ENCODE measurements around the gene RNF182.

RNF182 gene

DNA sequence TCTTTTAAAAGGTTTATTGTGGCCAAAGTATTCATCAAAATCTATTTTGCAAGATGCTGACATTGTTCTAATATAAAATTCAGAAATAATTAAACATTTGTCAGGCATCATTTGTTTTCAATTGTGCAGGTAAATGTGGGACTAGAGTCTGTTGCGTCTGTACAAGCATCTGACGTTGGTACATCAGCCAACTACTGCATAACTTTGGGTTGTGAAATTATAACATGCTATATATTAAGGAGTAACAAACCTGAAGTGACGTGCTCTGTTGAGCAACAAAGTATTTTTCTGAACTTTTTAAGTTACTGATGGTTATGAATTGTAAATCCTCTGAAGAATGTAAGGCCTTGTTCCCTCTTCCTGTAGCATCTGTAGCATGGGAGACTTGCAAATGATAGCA lies 66.0 kb downstream of the RNF182 start:
- H3K4me3 ChIP-seq (ENCODE audit: low read length): no peak overlapping the region
- no peaks in the 10 kb centered on the region for H3K27me3 ChIP-seq (ENCODE audit: insufficient read depth, low read length)
- no peaks in the 10 kb centered on the region for H3K36me3 ChIP-seq (ENCODE audit: insufficient read depth, low read depth, low read length)
- H3K9ac ChIP-seq (ENCODE audit: low read depth, low read length): no peak overlapping the region
- no peaks in the 10 kb centered on the region for H3K9me3 ChIP-seq (ENCODE audit: insufficient read depth, low read depth, low read length)
- H3K4me1 ChIP-seq (ENCODE audit: insufficient read depth, low read length): peaks cover 3% of the 10 kb centered on the region; the same call in 1 of the 2 replicates
- H3K27ac ChIP-seq (ENCODE audit: low read length): no peak overlapping the region

GRCh38 chr6:13991393-13991792 lies 66.6 kb downstream of the RNF182 start:
- Histone ChIP-seq H3K9ac (ENCODE audit: low read depth, low read length) (no peak overlapping the region), H3K36me3 (ENCODE audit: insufficient read depth, low read depth, low read length) (no peaks in the 10 kb centered on the region), H3K4me1 (ENCODE audit: insufficient read depth, low read length) (peaks cover 3% of the 10 kb centered on the region; the same call in 1 of the 2 replicates), H3K4me3 (ENCODE audit: low read length) (no peak overlapping the region), H3K27me3 (ENCODE audit: insufficient read depth, low read length) (no peaks in the 10 kb centered on the region), H3K9me3 (ENCODE audit: insufficient read depth, low read depth, low read length) (no peaks in the 10 kb centered on the region), H3K27ac (ENCODE audit: low read length) (no peak overlapping the region)

- no peaks in the 10 kb centered on the region for H3K9me3 ChIP-seq (ENCODE audit: insufficient read depth, low read depth, low read length)
- peaks cover 3% of the 10 kb centered on the region; the same call in 1 of the 2 replicates for H3K4me1 ChIP-seq (ENCODE audit: insufficient read depth, low read length)
- H3K27me3 ChIP-seq (ENCODE audit: insufficient read depth, low read length): no peaks in the 10 kb centered on the region
- no peak overlapping the region for H3K4me3 ChIP-seq (ENCODE audit: low read length)
- H3K27ac ChIP-seq (ENCODE audit: low read length): no peak overlapping the region
- H3K9ac ChIP-seq (ENCODE audit: low read depth, low read length): no peak overlapping the region
- H3K36me3 ChIP-seq (ENCODE audit: insufficient read depth, low read depth, low read length): no peaks in the 10 kb centered on the region
Observed at GRCh38 chr6:13992417-13993055, 67.8 kb downstream of the RNF182 start.

DNA sequence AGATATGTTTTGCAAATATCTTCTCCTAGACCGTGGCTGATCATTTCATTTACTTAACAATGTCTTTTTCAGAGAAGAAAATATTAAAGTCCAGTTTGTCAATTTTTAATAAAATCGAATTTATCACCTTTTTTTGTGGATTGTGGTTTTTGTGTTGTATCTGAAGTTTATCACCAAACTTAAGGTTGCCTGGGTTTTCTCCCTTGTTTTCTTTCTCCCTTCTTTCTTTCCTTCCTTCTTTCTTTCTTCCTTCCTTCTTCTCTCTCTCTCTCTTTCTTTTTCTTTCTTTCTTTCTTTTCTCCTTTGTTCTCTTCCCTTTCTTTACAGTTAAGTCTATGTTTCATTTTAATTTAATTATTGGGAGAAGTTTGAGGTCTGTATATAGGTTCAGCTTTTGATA lies 68.7 kb downstream of the RNF182 start:
- no peak overlapping the region for H3K27ac ChIP-seq (ENCODE audit: low read length)
- no peak overlapping the region for H3K4me3 ChIP-seq (ENCODE audit: low read length)
- H3K36me3 ChIP-seq (ENCODE audit: insufficient read depth, low read depth, low read length): no peaks in the 10 kb centered on the region
- H3K9me3 ChIP-seq (ENCODE audit: insufficient read depth, low read depth, low read length): no peaks in the 10 kb centered on the region
- H3K9ac ChIP-seq (ENCODE audit: low read depth, low read length): no peak overlapping the region
- H3K27me3 ChIP-seq (ENCODE audit: insufficient read depth, low read length): no peaks in the 10 kb centered on the region
- H3K4me1 ChIP-seq (ENCODE audit: insufficient read depth, low read length): peaks cover 3% of the 10 kb centered on the region; the same call in 1 of the 2 replicates

GRCh38 chr6:13998356-13998755 lies 73.6 kb downstream of the RNF182 start:
- H3K9me3 ChIP-seq (ENCODE audit: insufficient read depth, low read depth, low read length): no peaks in the 10 kb centered on the region
- no peaks in the 10 kb centered on the region for H3K36me3 ChIP-seq (ENCODE audit: insufficient read depth, low read depth, low read length)
- H3K27ac ChIP-seq (ENCODE audit: low read length): no peak overlapping the region
- H3K9ac ChIP-seq (ENCODE audit: low read depth, low read length): no peak overlapping the region
- H3K4me3 ChIP-seq (ENCODE audit: low read length): no peak overlapping the region
- no peaks in the 10 kb centered on the region for H3K27me3 ChIP-seq (ENCODE audit: insufficient read depth, low read length)
- no peaks in the 10 kb centered on the region; the same call in none of the 2 replicates for H3K4me1 ChIP-seq (ENCODE audit: insufficient read depth, low read length)

GRCh38 chr6:14000901-14001300 lies 76.1 kb downstream of the RNF182 start:
- Histone ChIP-seq H3K27ac (ENCODE audit: low read length) (no peak overlapping the region), H3K9me3 (ENCODE audit: insufficient read depth, low read depth, low read length) (no peaks in the 10 kb centered on the region), H3K4me3 (ENCODE audit: low read length) (no peak overlapping the region), H3K9ac (ENCODE audit: low read depth, low read length) (no peak overlapping the region), H3K27me3 (ENCODE audit: insufficient read depth, low read length) (no peaks in the 10 kb centered on the region), H3K36me3 (ENCODE audit: insufficient read depth, low read depth, low read length) (no peaks in the 10 kb centered on the region), H3K4me1 (ENCODE audit: insufficient read depth, low read length) (peaks cover 12% of the 10 kb centered on the region; the same call in 1 of the 2 replicates)

DNA sequence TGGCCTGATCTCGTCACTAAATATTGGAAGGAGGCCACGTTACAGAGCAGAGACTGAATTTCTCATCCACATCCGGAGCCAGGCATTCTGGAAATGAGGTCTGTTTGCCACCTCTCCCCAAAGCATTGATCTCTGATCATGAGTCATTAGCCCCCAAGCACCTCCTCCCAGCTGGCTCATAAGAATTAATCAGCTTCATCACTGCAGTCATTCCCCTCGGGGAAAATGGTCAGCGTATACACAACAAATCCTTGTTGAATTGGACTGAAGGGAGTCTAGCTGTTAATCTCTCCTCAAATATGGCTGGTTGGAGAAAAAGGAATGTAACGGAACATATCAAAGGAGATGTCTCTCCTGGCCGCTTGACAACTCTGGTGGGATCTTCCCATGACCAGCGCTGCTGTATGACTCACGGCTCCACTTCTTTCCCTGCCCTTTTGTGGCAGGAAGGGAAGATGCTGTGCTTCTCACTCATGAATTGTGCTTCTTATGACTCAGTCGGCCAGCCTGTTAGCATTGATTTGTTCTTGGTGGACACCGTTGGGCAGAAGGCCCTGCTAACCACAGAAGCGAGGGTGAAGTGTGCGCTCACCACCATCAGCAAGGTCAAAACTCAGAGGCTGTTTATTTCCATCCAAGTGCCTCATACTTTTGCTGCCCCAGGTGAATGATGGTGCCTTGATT lies 76.7 kb downstream of the RNF182 start:
- H3K9ac ChIP-seq (ENCODE audit: low read depth, low read length): no peak overlapping the region
- no peak overlapping the region for H3K27ac ChIP-seq (ENCODE audit: low read length)

GRCh38 chr6:14002176-14002947 lies 77.6 kb downstream of the RNF182 start:
- Histone ChIP-seq H3K27me3 (ENCODE audit: insufficient read depth, low read length) (no peaks in the 10 kb centered on the region), H3K9me3 (ENCODE audit: insufficient read depth, low read depth, low read length) (no peaks in the 10 kb centered on the region), H3K36me3 (ENCODE audit: insufficient read depth, low read depth, low read length) (no peaks in the 10 kb centered on the region), H3K9ac (ENCODE audit: low read depth, low read length) (no peak overlapping the region), H3K27ac (ENCODE audit: low read length) (no peak overlapping the region), H3K4me1 (ENCODE audit: insufficient read depth, low read length) (peaks cover 12% of the 10 kb centered on the region; the same call in 1 of the 2 replicates), H3K4me3 (ENCODE audit: low read length) (no peak overlapping the region)

More for the DNA sequence above, 76.7 kb downstream of the RNF182 start:
- H3K36me3 ChIP-seq (ENCODE audit: insufficient read depth, low read depth, low read length): no peaks in the 10 kb centered on the region
- peaks cover 12% of the 10 kb centered on the region; the same call in 1 of the 2 replicates for H3K4me1 ChIP-seq (ENCODE audit: insufficient read depth, low read length)
- no peak overlapping the region for H3K4me3 ChIP-seq (ENCODE audit: low read length)
- no peaks in the 10 kb centered on the region for H3K27me3 ChIP-seq (ENCODE audit: insufficient read depth, low read length)
- no peaks in the 10 kb centered on the region for H3K9me3 ChIP-seq (ENCODE audit: insufficient read depth, low read depth, low read length)

GRCh38 chr6:14004258-14004657 lies 79.5 kb downstream of the RNF182 start:
- H3K9ac ChIP-seq (ENCODE audit: low read depth, low read length): no peak overlapping the region
- H3K27ac ChIP-seq (ENCODE audit: low read length): no peak overlapping the region
- no peaks in the 10 kb centered on the region for H3K9me3 ChIP-seq (ENCODE audit: insufficient read depth, low read depth, low read length)

DNA sequence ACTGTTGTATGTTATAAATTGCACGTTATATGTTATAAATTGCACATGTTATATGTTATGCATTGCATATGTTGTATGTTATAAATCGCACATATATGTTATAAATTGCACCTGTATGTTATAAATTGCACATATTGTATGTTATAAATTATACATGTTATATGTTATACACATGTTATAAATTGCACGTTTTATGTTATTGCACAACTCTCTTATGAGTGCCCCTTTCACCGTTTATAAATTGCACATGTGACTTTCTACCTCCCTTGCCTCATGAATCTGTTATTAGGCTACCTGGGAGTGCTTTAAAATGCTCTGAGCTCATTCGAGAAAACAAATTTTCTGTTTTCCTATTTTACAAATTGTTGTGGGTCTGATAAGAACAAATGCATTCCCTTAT lies 84.1 kb downstream of the RNF182 start:
- Histone ChIP-seq H3K36me3 (ENCODE audit: insufficient read depth, low read depth, low read length) (no peaks in the 10 kb centered on the region), H3K4me3 (ENCODE audit: low read length) (no peak overlapping the region), H3K27me3 (ENCODE audit: insufficient read depth, low read length) (no peaks in the 10 kb centered on the region), H3K27ac (ENCODE audit: low read length) (no peak overlapping the region), H3K4me1 (ENCODE audit: insufficient read depth, low read length) (peaks cover 26% of the 10 kb centered on the region), H3K9ac (ENCODE audit: low read depth, low read length) (no peak overlapping the region), H3K9me3 (ENCODE audit: insufficient read depth, low read depth, low read length) (no peaks in the 10 kb centered on the region)

More at GRCh38 chr6:14004258-14004657, 79.5 kb downstream of the RNF182 start:
- no peaks in the 10 kb centered on the region for H3K36me3 ChIP-seq (ENCODE audit: insufficient read depth, low read depth, low read length)
- peaks cover 16% of the 10 kb centered on the region for H3K4me1 ChIP-seq (ENCODE audit: insufficient read depth, low read length)
- H3K27me3 ChIP-seq (ENCODE audit: insufficient read depth, low read length): no peaks in the 10 kb centered on the region
- H3K4me3 ChIP-seq (ENCODE audit: low read length): no peak overlapping the region

- H3K9me3 ChIP-seq (ENCODE audit: insufficient read depth, low read depth, low read length): no peaks in the 10 kb centered on the region
- peak overlapping the region; percentile 30; the same call in 1 of the 2 replicates for H3K4me3 ChIP-seq (ENCODE audit: low read length)
- H3K9ac ChIP-seq (ENCODE audit: low read depth, low read length): peak overlapping the region; percentile 30; the same call in 1 of the 2 replicates
- H3K27me3 ChIP-seq (ENCODE audit: insufficient read depth, low read length): no peaks in the 10 kb centered on the region
- H3K4me1 ChIP-seq (ENCODE audit: insufficient read depth, low read length): peaks cover 25% of the 10 kb centered on the region
- no peak overlapping the region for H3K27ac ChIP-seq (ENCODE audit: low read length)
- H3K36me3 ChIP-seq (ENCODE audit: insufficient read depth, low read depth, low read length): no peaks in the 10 kb centered on the region
Observed at GRCh38 chr6:14009431-14009830, 84.7 kb downstream of the RNF182 start.
